IPS DF 19.7 (cell line): ENCODE measurements around the gene ADAMTS19.

Experiments used
- DNase-seq: peaks from one replicate; pipeline ENCODE4 v3.0.0-alpha.2; 2013; ENCODE audit warnings: low read depth, low spot score

The ADAMTS19 gene

DNA sequence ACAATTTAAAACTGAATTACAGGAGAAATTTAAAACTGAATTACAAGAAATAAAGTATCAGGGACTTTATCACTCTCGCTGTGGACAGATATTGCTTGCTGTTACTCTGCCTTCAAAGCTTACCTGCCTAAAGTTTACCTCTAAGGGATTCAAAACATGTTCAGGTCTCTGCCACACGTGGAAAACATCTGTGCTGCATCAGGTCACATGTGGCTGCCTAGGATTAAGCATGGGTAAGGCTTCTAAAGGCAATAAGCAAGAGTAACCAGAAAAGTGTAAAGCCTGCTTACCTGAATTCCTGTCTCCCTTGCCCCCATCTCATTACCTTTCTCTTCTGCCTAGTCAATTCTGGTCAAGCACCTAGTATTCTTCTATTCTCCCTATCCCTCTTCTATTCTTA, 306.7 kb downstream of the ADAMTS19 start:
- no peak for DNase-seq

DNA sequence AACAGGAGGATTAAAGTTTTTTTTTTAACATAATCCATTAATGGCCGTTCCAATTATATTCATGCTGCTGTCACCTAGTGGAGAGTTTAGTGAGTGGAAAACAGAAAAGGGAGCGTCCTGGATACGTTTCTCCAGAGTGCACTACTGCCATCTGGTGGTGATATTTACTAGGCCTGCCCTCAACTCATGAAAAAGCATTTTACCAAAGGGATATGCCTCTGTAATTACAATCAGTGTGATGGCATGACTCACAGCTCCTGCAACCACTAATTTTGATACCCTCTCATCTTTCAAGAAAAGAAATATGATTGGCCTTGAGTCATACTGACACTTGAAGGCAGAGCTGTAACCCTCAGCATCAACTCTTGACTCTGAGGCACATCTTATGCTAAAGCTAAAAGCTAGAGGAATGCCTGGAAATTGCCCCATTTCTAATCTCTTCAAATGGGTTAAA, 307.9 kb downstream of the ADAMTS19 start:
- peak; percentile 50 for DNase-seq

DNA sequence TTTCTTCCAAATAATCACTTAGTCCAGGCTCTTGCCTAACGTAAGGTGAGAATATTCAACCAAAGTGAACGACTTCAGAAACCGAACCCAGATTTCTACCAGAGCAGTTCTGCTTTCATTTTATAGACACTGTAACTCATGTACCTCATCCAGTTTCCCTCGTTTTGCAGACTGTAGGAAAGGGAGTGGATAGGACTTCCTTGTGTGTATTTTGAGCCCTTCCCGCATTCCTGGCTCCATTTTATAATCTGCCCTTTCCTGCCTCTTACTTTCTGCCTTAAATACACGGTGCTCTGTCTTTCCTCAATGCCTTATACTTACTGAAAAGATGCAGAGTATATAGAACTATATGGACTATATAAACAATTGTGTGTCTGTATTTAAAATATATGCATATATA, 308.6 kb downstream of the ADAMTS19 start:
- DNase-seq: no peak

DNA sequence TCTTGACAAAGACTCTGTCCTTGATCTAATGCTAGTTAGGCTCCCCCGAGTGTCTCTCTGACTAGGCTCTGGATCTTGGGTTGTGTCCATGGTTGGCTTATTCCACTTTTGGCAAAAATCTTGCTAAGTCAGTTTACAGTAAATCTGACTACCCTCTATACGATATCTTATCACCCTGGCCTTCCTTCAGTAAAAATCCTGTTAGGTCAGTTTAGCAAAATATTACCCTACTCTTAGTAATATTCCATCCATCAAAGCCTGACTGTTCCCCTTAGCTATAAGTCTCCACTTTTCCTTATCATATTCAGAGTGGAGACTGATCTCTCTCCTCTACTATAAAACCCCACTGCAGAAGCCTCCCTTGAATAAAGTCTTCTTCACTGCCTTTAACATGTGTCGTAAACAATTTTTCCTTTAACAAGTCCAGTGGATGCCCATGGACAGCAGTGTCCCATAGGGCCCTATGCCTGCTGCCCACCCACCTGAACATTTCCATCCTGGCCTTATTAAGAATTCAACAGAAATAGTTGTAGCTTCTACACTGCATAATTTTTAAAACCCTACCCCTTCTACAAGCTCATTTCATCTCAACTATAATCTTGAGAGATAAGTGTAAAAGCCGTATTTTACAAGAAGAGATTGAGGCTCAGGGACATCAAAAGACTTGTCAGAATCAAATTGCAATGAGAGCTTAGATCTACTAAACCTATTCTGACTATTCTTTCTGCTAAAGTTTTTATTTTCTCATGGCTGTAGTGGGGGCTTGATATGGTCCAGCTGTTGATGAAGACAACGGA, 310.1 kb downstream of the ADAMTS19 start:
- no peak for DNase-seq

DNA sequence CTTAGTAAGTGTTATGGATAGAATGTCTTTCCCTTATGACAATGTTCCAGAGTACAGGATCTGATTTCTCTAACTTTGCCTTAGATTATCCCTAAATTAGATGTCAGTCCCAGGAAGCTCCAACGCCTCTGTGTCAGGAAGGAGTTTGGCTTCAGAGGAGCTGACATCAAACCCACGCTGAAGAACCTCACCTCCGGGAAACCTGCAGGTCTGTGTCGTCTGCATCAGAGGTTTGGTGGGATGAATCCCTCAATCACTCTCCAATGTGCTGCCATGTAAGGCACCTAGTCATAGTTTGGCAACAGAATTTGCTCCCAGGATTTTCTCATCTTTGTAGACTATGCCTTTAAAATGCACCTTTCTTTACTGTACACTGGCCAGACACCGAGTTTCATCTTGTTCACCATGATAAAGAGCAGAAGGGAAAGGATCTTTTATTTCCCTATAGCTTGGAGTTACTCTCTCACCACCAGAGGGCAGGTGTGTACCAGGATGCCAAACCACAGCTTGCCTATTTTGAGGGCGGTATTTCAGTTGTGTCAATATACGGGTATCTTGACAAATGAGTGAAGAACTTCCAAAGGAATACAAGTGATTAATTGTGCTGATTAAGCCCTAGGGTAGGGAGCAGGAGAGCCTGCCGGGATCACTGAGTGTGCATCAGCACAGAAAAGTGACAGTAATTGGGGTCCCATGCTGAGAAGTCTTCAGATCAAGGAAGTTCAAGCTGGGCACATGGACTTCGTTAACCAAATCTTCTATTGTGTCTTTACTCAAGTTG, 311.1 kb downstream of the ADAMTS19 start:
- peak; percentile 17 for DNase-seq

DNA sequence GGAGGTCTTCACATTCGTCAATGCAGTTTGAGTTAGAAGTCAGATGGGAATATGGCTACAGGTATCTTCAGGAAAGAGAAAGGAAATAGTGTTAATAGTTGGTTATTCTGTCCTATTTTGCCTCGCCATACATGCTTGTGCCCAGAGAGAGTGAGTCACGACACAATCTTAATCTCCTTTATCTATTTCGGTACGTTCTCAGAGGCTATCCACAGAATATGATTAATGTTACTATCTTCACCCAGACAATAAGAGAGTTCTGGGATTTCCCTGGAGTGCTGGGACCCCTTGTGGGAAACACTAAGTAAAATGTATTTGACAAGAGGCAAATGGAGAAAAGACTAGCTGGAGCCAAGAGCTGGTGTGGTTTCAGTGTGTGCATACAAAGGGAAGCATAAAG, 313.3 kb downstream of the ADAMTS19 start:
- no peak for DNase-seq

DNA sequence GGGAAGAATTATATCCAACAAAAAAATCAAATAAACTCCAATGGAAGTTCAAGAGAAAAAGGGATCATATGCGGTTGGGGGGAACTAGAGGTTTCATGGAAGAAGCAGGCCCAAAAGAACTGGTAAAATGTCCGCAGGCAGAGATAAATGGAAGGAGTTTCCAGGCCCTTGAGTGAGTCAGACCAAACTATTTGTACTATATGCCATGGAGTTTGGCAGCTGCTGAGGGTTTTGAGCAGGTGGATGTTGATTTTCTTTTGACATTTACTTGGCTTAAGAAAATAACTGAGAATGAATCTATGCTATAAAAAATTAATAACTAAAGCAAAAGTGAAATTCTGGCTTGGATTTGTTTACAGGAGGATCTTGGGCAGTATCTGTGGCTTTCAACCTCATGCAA, 321.5 kb downstream of the ADAMTS19 start:
- DNase-seq: no peak
